ENCODE results near the gene CRHR1. TPM values are rescaled to one million over a fixed set of nuclear protein-coding genes. Genes with fewer than 3 reads are reported as not detected.

The CRHR1 gene
- polyA plus RNA-seq, 1 of the 3 experiments (the other 2 are of a cell fraction): 0.13 TPM

DNA sequence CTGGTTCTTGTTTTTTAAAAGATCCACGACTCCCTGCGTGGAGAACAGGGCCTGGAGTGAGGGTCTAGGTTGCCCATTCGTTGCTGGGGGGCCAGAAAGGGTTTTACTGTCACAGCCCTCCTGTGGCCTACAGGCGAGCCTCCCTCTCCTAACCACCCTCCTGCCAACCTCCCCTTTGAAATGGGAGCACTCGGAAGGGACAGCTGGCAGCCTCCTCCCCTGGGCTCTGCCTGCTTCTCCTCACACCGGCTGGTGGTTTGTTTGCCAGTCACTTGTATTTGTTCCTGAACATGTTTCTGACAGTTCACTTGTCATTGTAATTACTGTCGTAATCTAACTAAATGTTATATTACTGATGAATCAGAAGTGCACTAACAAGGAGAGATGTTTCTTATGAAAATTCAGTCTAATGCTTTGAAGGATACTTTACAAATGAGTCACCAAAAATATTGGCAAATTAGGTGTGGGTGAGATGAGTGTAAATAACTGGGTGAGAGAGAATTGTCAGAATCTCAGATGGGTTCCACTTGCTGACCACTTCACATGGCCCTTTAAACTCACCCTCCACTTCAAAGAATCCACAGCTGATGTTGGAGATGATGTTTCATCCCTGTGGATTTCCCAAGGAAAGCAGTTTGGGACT, 57.9 kb downstream of the CRHR1 start:
- POLR2A ChIA-PET: no interaction called here
- TF ChIP-seq FOXM1 (IDR thresholded peaks at IDR 0.05; ENCODE audit: low read depth) (no peak), GABPA (IDR thresholded peaks at IDR 0.05; ENCODE audit: low read depth) (no peak), NFIC (IDR thresholded peaks at IDR 0.05; ENCODE audit: borderline replicate concordance) (no peak), NRF1 (IDR thresholded peaks at IDR 0.05; ENCODE audit: low read depth, low read length) (no peak), SMC3 (IDR thresholded peaks at IDR 0.05; ENCODE audit: low read depth, low read length) (no peak), EP300 (IDR thresholded peaks at IDR 0.05; ENCODE audit: borderline replicate concordance in 1 of 2, low read depth in 1 of 2, low read length in 1 of 2) (no peak), RFX5 (IDR thresholded peaks at IDR 0.05; ENCODE audit: low read length) (no peak), JUND (IDR thresholded peaks at IDR 0.05) (no peak), CHD2 (IDR thresholded peaks at IDR 0.05; ENCODE audit: low read length, partially characterized antibody) (no peak), FOXJ3 (CRISPR knock-in tag; IDR thresholded peaks at IDR 0.05) (no peak), MXI1 (IDR thresholded peaks at IDR 0.05; ENCODE audit: low read depth, low read length) (no peak), RXRA (IDR thresholded peaks at IDR 0.05; ENCODE audit: borderline replicate concordance, low read depth) (no peak)
- TF ChIP-seq, protein P1, sequence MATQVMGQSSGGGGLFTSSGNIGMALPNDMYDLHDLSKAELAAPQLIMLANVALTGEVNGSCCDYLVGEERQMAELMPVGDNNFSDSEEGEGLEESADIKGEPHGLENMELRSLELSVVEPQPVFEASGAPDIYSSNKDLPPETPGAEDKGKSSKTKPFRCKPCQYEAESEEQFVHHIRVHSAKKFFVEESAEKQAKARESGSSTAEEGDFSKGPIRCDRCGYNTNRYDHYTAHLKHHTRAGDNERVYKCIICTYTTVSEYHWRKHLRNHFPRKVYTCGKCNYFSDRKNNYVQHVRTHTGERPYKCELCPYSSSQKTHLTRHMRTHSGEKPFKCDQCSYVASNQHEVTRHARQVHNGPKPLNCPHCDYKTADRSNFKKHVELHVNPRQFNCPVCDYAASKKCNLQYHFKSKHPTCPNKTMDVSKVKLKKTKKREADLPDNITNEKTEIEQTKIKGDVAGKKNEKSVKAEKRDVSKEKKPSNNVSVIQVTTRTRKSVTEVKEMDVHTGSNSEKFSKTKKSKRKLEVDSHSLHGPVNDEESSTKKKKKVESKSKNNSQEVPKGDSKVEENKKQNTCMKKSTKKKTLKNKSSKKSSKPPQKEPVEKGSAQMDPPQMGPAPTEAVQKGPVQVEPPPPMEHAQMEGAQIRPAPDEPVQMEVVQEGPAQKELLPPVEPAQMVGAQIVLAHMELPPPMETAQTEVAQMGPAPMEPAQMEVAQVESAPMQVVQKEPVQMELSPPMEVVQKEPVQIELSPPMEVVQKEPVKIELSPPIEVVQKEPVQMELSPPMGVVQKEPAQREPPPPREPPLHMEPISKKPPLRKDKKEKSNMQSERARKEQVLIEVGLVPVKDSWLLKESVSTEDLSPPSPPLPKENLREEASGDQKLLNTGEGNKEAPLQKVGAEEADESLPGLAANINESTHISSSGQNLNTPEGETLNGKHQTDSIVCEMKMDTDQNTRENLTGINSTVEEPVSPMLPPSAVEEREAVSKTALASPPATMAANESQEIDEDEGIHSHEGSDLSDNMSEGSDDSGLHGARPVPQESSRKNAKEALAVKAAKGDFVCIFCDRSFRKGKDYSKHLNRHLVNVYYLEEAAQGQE (IDR thresholded peaks at IDR 0.05; ENCODE audit: low read depth, low read length): no peak
- TF ChIP-seq, protein P2, sequence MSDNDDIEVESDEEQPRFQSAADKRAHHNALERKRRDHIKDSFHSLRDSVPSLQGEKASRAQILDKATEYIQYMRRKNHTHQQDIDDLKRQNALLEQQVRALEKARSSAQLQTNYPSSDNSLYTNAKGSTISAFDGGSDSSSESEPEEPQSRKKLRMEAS (IDR thresholded peaks at IDR 0.05; ENCODE audit: low read depth): no peak
- TF ChIP-seq, protein P3, sequence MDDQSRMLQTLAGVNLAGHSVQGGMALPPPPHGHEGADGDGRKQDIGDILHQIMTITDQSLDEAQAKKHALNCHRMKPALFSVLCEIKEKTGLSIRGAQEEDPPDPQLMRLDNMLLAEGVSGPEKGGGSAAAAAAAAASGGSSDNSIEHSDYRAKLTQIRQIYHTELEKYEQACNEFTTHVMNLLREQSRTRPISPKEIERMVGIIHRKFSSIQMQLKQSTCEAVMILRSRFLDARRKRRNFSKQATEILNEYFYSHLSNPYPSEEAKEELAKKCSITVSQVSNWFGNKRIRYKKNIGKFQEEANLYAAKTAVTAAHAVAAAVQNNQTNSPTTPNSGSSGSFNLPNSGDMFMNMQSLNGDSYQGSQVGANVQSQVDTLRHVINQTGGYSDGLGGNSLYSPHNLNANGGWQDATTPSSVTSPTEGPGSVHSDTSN (IDR thresholded peaks at IDR 0.05): no peak
- TF ChIP-seq, protein P4, sequence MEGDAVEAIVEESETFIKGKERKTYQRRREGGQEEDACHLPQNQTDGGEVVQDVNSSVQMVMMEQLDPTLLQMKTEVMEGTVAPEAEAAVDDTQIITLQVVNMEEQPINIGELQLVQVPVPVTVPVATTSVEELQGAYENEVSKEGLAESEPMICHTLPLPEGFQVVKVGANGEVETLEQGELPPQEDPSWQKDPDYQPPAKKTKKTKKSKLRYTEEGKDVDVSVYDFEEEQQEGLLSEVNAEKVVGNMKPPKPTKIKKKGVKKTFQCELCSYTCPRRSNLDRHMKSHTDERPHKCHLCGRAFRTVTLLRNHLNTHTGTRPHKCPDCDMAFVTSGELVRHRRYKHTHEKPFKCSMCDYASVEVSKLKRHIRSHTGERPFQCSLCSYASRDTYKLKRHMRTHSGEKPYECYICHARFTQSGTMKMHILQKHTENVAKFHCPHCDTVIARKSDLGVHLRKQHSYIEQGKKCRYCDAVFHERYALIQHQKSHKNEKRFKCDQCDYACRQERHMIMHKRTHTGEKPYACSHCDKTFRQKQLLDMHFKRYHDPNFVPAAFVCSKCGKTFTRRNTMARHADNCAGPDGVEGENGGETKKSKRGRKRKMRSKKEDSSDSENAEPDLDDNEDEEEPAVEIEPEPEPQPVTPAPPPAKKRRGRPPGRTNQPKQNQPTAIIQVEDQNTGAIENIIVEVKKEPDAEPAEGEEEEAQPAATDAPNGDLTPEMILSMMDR (IDR thresholded peaks at IDR 0.05): no peak
- TF ChIP-seq, protein P5, sequence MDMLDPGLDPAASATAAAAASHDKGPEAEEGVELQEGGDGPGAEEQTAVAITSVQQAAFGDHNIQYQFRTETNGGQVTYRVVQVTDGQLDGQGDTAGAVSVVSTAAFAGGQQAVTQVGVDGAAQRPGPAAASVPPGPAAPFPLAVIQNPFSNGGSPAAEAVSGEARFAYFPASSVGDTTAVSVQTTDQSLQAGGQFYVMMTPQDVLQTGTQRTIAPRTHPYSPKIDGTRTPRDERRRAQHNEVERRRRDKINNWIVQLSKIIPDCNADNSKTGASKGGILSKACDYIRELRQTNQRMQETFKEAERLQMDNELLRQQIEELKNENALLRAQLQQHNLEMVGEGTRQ (IDR thresholded peaks at IDR 0.05; ENCODE audit: borderline replicate concordance, low read depth, low read length): no peak
- 38% methylated on average over 7 of the region's 7 CpGs for WGBS (ENCODE audit: low lambda C conversion rate)
- H4K20me1 ChIP-seq (ENCODE audit: insufficient read depth): no peaks in the 10 kb centered on the region
- H3K27me3 ChIP-seq (ENCODE audit: insufficient read depth): peaks cover 17% of the 10 kb centered on the region
- no peaks in the 10 kb centered on the region for H3K79me2 ChIP-seq (ENCODE audit: insufficient read depth)
- no peak overlapping the region for H3K4me2 ChIP-seq
- no peaks in the 10 kb centered on the region for H3K9me3 ChIP-seq
- no peak overlapping the region for H3K9ac ChIP-seq
- no peaks in the 10 kb centered on the region for H3K9me2 ChIP-seq
- H3K27ac ChIP-seq (ENCODE audit: low read depth in 2 of 2, low read length in 1 of 2): no peak overlapping the region
- no peak overlapping the region for H2AFZ ChIP-seq (ENCODE audit: low read depth)
- CTCF ChIA-PET: interaction anchor here (0.9 to 17.2 kb wide), 5 partner anchors 10 to 202 kb away, joined by 3 to 327 read pairs (median 5); partner anchors contain the start of gene MAPT
- no peaks in the 10 kb centered on the region for H3F3A ChIP-seq (replicated peaks; ENCODE audit: insufficient read depth)
- H3K4me3 ChIP-seq (ENCODE audit: low read depth in 2 of 2, low read length in 1 of 2): no peak overlapping the region
- DNase-seq: no peak
- H3K36me3 ChIP-seq (replicated peaks in 1 of 2; ENCODE audit: control insufficient read depth in 1 of 2, insufficient read depth in 2 of 2, low read length in 1 of 2): no peaks in the 10 kb centered on the region
- H3K4me1 ChIP-seq (ENCODE audit: control insufficient read depth in 1 of 2, insufficient read depth in 2 of 2, low read depth in 1 of 2, low read length in 1 of 2): peaks cover 0 to 7% of the 10 kb centered on the region in 2 experiments; a peak in 1 of 4 replicates

Measured in SK-N-SH (cell line).